ENCODE data around the gene FAM184B. TPM values are rescaled to one million over a fixed set of nuclear protein-coding genes. Genes with fewer than 3 reads are reported as not detected.

Gene FAM184B
- polyA plus RNA-seq, 1 donor from 2014 or later = 0.10 TPM

DNA sequence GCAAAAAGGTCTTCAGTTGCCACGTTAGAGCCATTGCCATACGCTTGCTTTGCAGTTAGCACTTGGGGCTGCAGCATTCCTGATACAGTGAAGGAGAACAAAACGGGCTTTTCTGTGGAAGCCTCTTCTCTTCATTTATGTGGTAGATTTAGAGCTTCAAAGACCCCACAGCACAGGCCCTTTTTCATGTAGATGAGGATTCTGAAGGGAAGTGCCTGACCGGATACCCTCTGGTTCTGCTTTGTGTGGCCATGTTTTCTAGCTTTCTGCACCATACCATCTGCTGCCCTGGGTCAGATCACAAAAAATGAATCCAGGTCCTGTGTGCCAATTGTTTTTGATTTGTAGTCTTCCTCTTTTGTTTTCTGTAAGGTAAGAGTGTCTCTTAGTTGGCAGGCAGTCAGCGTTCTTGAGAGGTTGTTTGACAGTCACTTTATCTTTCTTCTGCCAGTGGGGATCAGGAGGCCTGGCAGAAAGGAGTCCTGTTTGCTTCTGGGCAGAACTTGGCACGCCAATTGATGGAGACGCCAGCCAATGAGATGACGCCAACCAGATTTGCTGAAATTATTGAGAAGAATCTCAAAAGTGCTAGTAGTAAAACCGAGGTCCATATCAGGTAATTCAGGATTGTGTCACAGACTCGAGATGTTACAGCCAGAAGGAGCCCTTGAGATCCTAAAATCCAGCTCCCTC lies 196.8 kb downstream of the FAM184B start:
- no peak overlapping the region for H3K4me2 ChIP-seq (ENCODE audit: low read length)
- no peaks in the 10 kb centered on the region for H3K79me2 ChIP-seq (replicated peaks; ENCODE audit: insufficient read depth, low read length)
- no peak overlapping the region for H3K27ac ChIP-seq (ENCODE audit: low read length)
- no peaks in the 10 kb centered on the region for H3F3A ChIP-seq (ENCODE audit: insufficient read depth, low read length, poor library complexity, severe bottlenecking)
- H3K4me3 ChIP-seq (ENCODE audit: low read length) = no peak overlapping the region
- no peak overlapping the region for H2AFZ ChIP-seq (ENCODE audit: low read depth, low read length)
- H4K20me1 ChIP-seq (ENCODE audit: insufficient read depth) = no peaks in the 10 kb centered on the region
- TF ChIP-seq, protein P1, sequence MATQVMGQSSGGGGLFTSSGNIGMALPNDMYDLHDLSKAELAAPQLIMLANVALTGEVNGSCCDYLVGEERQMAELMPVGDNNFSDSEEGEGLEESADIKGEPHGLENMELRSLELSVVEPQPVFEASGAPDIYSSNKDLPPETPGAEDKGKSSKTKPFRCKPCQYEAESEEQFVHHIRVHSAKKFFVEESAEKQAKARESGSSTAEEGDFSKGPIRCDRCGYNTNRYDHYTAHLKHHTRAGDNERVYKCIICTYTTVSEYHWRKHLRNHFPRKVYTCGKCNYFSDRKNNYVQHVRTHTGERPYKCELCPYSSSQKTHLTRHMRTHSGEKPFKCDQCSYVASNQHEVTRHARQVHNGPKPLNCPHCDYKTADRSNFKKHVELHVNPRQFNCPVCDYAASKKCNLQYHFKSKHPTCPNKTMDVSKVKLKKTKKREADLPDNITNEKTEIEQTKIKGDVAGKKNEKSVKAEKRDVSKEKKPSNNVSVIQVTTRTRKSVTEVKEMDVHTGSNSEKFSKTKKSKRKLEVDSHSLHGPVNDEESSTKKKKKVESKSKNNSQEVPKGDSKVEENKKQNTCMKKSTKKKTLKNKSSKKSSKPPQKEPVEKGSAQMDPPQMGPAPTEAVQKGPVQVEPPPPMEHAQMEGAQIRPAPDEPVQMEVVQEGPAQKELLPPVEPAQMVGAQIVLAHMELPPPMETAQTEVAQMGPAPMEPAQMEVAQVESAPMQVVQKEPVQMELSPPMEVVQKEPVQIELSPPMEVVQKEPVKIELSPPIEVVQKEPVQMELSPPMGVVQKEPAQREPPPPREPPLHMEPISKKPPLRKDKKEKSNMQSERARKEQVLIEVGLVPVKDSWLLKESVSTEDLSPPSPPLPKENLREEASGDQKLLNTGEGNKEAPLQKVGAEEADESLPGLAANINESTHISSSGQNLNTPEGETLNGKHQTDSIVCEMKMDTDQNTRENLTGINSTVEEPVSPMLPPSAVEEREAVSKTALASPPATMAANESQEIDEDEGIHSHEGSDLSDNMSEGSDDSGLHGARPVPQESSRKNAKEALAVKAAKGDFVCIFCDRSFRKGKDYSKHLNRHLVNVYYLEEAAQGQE (IDR thresholded peaks at IDR 0.05; ENCODE audit: borderline replicate concordance) = no peak
- no peak for TF ChIP-seq TAF1 (IDR thresholded peaks at IDR 0.05; ENCODE audit: low read depth)
- TF ChIP-seq SMC3 (conservative IDR thresholded peaks at IDR 0.05; ENCODE audit: poor library complexity) = no peak
- TF ChIP-seq RAD21 (conservative IDR thresholded peaks at IDR 0.05) = no peak
- no peak for TF ChIP-seq MXI1 (conservative IDR thresholded peaks at IDR 0.05; ENCODE audit: poor library complexity, severe bottlenecking)
- no peak for TF ChIP-seq POLR2AphosphoS5 (IDR thresholded peaks at IDR 0.05)
- TF ChIP-seq, protein P2, sequence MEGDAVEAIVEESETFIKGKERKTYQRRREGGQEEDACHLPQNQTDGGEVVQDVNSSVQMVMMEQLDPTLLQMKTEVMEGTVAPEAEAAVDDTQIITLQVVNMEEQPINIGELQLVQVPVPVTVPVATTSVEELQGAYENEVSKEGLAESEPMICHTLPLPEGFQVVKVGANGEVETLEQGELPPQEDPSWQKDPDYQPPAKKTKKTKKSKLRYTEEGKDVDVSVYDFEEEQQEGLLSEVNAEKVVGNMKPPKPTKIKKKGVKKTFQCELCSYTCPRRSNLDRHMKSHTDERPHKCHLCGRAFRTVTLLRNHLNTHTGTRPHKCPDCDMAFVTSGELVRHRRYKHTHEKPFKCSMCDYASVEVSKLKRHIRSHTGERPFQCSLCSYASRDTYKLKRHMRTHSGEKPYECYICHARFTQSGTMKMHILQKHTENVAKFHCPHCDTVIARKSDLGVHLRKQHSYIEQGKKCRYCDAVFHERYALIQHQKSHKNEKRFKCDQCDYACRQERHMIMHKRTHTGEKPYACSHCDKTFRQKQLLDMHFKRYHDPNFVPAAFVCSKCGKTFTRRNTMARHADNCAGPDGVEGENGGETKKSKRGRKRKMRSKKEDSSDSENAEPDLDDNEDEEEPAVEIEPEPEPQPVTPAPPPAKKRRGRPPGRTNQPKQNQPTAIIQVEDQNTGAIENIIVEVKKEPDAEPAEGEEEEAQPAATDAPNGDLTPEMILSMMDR (IDR thresholded peaks at IDR 0.05; ENCODE audit: poor library complexity, severe bottlenecking) = no peak
- H3K36me3 ChIP-seq (ENCODE audit: insufficient read depth, low read length) = no peaks in the 10 kb centered on the region
- H3K9me2 ChIP-seq (ENCODE audit: insufficient read depth, low read length) = no peaks in the 10 kb centered on the region
- no peaks in the 10 kb centered on the region for H3K27me3 ChIP-seq (ENCODE audit: insufficient read depth, low read depth, low read length)
- H3K9ac ChIP-seq (ENCODE audit: low read length) = no peak overlapping the region
- H3K9me3 ChIP-seq (ENCODE audit: low read length) = no peaks in the 10 kb centered on the region

DNA sequence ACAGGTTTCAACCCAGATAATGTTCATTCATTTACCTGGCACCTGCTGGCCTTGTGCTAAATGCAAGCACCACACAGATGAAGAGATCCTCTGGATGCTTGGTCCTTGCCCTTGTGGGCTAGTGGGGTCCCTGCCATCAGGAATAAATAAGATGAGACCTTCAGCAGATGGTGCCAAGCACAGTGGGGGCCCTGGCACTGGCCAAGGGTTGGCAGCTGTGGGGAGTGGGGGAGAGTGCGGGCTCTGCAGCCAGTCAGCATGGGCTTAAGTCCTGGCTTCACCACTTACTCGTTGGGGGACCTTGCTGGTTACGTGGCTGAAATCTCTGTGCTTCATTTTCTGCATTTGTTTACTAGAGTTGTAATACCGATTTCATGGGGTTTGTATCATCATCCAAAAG lies 197.5 kb downstream of the FAM184B start:
- H3K9me3 ChIP-seq (ENCODE audit: low read length) = no peaks in the 10 kb centered on the region
- no peak overlapping the region for H3K4me2 ChIP-seq (ENCODE audit: low read length)
- H3K9me2 ChIP-seq (ENCODE audit: insufficient read depth, low read length) = no peaks in the 10 kb centered on the region
- no peaks in the 10 kb centered on the region for H4K20me1 ChIP-seq (ENCODE audit: insufficient read depth)
- no peak overlapping the region for H3K9ac ChIP-seq (ENCODE audit: low read length)
- no peak overlapping the region for H3K4me3 ChIP-seq (ENCODE audit: low read length)
- H3K79me2 ChIP-seq (replicated peaks; ENCODE audit: insufficient read depth, low read length) = no peaks in the 10 kb centered on the region
- H3F3A ChIP-seq (ENCODE audit: insufficient read depth, low read length, poor library complexity, severe bottlenecking) = no peaks in the 10 kb centered on the region
- no peaks in the 10 kb centered on the region for H3K27me3 ChIP-seq (ENCODE audit: insufficient read depth, low read depth, low read length)
- TF ChIP-seq TAF1 (IDR thresholded peaks at IDR 0.05; ENCODE audit: low read depth) (no peak), EZH2 (IDR thresholded peaks at IDR 0.05; ENCODE audit: borderline replicate concordance, insufficient read depth, low read length, poor library complexity, severe bottlenecking) (no peak), MXI1 (conservative IDR thresholded peaks at IDR 0.05; ENCODE audit: poor library complexity, severe bottlenecking) (no peak), POLR2AphosphoS5 (IDR thresholded peaks at IDR 0.05) (no peak), RAD21 (conservative IDR thresholded peaks at IDR 0.05) (no peak), EP300 (conservative IDR thresholded peaks at IDR 0.05; ENCODE audit: poor library complexity, severe bottlenecking) (no peak), SMC3 (conservative IDR thresholded peaks at IDR 0.05; ENCODE audit: poor library complexity) (no peak)
- TF ChIP-seq, protein P2 (IDR thresholded peaks at IDR 0.05; ENCODE audit: poor library complexity, severe bottlenecking) = no peak
- TF ChIP-seq, protein P1 (IDR thresholded peaks at IDR 0.05; ENCODE audit: borderline replicate concordance) = no peak
- H3K27ac ChIP-seq (ENCODE audit: low read length) = no peak overlapping the region
- no peaks in the 10 kb centered on the region for H3K36me3 ChIP-seq (ENCODE audit: insufficient read depth, low read length)
- no peak overlapping the region for H2AFZ ChIP-seq (ENCODE audit: low read depth, low read length)

Measured in neural cell (in vitro differentiated cells).